HG03457 (cell line): ENCODE results near the gene CLCN5.

Source experiments
- ATAC-seq: cut with Tn5 transposase; IDR thresholded peaks from one replicate; pipeline ENCODE4 v1.9.1; 2021; ENCODE audit warnings: moderate number of reproducible peaks; ENCODE audit not compliant: unreplicated experiment

Gene CLCN5

DNA sequence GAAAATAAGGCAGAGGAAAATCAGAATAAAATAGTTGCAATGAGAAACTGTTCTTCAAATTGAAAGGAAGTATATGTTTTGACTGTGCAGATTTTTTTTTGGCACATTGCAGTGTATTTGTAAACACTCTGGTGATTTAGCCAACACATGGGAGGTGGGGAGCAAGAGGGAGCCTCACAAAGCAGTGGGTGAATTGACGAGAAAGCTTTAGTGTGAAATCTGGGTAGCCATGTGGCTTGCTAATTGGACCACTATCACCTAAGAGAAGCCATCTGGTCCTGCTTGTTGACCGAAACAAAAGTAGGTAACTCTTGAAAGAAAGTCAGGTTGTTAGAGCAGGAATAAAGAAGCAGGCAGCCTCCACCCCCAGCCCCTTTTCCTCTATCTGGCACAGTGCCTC lies 10.4 kb downstream of the CLCN5 start:
- no peak for ATAC-seq

DNA sequence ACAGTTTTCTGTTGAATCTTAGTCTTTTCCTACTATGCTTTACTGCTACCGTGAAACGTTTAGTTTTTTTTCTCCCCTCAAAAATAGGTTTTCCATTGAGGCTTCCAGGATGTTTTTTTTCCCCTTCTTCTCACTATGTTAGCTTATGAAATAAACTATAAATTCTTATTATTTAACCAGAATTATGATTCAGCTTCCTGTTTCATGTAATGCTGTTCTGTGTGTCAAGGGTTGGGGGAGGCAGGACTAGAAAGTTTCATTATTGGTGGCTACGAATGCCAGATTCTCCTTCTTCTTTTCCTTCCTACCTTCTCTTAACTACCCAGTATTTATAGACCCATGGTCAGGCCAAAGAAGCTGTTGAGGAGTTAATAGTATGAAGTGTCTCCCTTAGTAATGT lies 11.8 kb downstream of the CLCN5 start:
- no peak for ATAC-seq

DNA sequence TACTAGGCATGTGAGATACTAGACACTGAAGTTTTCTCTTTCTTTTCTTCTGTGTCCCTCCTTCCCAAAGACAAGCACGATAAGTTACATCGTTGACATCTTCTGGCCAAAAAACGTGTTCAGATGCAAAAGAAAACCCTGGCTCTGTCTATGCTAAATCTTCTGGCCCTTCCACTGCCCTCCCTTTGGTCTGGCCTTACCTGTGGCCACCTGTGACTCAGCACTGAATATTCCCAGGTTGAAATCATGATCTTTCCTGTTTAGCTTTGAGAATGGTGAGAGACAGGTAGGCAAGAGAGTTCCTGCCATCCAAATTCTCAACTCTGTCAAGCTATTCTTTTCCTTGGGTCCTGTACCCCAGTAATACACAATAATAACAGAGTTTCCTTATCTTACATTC lies 12.3 kb downstream of the CLCN5 start:
- no peak for ATAC-seq

DNA sequence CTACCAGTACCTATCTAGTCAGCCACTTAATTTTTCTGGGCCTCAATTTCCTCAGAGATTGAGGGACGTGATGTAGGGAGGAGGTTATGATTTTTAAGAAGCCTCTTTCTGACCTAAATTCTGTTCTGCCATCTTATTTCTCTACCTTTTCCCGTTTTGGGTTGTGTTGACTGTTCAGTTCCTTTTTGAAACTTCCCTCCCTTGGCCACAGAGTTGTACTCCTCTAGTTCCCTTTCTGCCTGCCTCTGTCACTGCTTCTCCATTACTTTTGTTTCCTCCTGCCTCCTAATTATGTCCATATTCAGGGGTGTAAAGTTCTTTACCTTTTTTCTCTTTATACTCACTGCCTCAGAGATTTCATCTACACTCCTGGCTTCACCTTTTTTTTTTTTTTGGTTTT lies 25.4 kb downstream of the CLCN5 start:
- ATAC-seq: no peak

DNA sequence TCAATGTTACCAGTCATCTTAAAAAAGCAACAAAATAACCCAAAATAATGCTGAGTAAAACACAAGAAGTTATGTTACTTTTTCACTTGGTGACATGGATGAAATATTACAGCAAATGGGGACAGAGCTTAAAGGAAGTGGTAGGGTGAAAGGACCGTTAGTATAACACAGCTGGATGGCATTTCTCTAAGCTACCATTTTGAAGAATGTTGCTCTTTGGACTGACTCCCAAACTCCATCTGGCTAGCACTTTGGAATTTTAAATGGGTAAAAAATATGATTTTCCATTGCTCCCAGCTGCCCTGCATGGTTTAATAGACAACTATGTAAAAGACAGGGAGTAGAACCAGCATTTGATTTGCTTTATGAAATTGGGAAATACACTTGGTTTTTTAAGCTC lies 27.6 kb downstream of the CLCN5 start:
- ATAC-seq: no peak

DNA sequence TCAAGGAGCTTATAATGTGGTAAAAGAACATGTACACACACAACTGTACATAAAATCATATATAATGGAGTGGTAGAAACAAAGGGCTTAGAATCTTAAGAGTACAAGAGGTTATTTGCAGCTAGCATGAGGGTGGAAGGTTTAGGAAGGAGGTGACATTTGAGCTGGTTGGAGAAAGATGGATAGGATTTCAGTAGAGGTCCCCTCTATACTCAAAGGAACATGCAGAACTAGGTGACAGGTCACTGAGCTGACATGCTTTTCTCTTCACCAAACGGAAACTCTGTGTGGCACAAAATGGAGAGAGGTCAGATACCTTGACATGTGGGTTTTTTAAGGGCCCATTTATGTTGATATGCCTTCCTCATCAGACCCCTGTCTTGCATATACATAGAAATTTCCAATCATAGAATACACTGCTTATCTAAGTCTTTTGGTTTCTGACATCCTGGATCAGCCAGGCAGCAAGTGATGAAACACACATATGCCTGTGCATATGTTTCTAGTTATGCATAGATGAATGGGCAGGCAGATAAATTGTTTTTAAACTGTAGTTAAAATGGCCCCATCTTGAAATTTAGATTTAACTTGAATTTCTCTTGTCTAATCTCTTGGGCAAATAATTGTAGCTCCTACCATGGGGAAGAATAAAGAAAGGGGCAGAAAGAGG lies 29.3 kb downstream of the CLCN5 start:
- ATAC-seq: no peak

DNA sequence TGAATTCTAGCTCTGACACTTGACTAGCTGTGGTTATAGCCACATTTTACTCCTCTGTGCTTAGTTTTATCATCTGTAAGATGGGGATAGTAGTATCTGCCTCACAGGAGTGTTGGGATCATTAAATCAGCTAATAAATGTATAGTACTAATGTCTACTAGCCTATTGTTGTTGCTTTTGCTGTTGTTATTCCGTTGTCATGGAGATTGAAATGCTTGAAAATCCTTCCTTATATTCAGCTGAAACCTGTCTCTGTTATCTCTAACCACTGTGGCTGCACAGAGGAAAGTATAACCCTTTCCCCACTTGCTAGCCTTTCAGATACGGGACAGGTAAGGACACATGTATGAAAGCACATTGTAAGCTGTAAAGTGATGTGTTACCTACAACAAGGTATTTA lies 33.9 kb downstream of the CLCN5 start:
- ATAC-seq: no peak

DNA sequence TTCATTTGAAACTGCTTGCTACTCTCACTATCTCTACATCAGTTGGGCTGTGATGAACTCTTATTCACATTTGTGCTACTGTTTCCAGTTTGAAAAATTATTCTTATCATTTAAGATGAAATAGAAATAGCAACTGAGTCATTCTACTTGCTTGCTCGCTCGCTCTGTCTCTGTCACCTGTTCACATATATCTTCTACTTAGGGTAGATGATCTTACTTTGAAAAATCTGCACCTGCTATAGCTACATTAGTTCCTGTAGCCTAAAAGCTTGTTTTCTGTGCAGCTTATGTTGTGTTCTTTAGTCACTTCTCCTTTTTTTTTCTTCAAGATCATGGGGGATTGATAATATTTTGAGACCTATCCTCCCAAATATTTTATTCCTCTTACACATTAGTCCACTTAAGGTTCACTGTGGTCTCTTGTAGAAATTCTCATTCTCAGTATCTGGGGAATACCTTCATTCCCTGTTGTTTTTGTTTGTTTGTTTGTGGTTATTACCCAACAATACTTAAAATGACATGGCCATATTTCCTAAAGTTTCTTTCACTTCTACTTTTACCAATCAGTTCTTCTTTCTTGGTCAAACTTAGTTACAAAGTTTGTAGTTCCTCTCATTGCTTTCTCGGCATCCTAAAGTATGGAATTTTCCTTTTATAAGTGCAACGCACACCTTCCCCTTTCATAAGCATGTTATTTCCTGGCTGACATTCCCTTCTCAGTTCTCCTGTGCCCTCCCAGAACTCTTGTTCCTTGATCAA lies 36.5 kb downstream of the CLCN5 start:
- ATAC-seq: no peak

DNA sequence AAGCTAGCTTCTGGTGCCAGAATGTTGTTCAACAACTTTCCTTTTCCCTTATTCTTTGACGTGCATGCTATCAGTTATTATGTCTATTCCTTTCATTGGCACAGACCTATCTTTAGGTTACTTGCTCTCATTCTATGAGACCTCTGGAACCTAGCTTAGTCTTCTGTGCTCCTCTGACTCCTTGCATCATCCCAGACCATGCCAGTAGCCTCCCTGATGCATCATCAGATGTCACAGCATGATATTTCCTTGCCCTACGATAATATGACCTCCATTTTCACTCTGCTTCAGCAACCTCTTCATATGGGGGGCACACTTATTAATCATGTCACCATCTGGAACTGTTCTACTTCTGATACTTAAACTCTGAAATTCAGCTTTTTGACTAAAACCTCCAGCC lies 37.2 kb downstream of the CLCN5 start:
- ATAC-seq: no peak

DNA sequence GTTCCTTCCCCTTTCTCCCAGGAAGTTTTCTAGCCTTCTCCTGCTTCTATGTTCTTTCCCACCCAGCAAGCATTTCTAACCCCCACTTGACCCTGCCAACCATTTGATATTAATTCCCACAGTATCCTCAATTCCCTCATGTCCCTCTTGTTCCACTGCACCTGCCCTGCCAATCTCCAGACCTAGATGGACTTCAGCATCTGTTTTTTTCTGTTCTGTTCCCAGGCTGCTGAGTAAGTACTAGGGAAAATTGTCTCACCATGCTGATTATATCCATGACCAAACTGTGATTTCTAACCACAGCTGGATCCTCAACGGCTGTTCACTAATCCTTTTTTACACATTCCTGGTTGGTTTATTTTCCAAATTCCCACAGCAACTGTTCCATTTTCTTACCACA lies 37.7 kb downstream of the CLCN5 start:
- ATAC-seq: no peak

DNA sequence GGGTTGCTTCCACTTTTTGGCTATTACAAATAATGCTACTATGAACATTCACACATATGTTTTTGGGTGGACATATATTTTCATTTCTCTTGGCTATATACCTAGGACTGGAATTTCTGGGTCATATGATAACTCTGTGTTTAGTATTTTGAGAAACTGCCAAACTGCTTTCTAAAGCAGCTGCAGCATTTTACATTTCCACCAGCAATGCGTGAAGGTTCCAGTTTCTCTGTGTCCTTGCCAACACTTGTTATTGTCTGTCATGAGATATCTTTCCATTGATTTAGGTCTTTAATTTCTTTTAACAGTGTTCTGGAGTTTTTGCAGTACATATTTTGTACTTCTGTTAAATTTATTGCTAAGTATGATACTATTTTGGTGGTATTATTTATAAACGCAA lies 48.3 kb downstream of the CLCN5 start:
- ATAC-seq: no peak

DNA sequence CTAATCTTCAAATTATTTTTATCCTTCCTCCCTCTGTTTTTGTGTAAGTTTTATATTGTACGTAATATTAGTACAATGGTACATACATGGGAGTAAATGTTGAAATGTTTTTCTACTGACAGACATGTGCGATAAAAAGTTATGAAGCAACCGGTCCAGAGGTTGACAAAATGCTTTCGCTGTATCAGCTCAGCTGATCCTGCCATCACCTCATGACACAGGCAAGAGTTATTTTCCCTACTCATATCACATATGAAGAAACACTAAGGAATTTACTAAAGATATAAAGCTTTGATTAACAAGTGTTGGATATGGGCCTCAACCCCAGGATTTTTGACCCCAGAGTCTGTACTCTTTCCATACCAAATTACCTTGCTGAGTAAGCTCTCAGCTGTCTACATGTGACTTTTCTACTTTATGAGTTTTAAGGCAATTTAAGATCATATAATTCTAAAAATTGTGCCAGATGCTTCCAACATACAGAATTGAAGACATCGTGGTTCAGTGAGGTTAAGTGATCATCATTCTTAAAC lies 50.0 kb downstream of the CLCN5 start:
- ATAC-seq: no peak

DNA sequence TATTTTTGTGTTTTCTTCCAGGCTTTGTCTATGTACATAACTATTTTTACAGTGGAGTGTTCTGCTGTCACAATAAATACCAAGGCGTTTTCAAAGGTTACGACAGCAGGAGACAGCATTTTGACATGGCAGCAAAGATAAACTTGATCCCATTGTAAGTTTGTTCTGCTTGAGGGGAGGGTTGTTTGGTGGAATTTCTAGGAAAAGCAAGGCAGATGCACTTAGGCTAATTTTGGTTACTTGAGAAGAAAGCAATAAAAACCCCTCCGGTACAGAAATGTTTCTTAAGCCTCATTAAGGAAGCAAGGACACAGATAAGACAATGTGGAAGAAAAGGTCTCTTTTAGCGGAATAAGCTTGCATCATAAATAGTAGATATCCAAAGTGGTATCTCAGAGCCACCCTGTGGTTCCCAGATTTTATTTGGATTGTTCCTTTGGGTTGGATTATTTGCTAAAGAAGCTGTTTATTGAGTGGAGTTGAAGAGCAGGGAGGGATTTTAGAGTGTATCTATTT lies 54.3 kb downstream of the CLCN5 start:
- ATAC-seq: no peak

DNA sequence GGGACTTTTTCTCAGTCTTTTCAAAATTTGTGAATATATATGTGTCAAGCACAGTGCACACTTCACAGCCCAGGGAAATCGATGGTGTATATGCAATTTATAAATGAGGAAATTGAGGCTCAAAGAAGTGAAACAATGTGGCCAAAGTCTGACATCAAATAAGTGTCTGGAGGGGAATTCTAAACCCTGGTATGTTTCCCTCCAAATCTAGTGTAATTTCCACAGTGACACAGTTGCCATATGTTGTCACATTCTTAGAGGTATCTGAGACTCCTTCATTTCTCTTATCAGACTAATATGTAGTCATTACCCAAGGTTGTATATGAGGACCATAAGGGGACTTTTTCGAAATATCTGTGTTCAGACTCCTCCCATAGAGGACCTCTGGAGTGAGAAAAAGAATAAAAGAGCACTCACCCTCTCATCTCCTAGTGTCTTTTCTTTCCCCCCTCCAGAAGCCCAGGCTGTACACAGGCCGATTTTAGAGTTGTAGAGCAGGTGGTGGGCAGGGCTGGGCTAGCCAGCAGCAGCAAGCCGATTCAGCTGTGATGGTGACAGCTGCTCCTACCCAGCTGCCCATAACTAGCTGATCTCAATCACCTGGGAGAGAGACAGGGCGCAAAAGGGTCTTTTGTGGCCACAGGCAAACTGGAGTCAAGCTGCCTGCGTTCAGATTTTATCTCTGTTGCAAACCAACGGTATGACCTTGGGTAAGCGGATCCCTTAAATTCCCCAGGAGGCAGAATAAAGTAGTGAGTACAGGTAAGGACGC lies 55.1 kb downstream of the CLCN5 start:
- ATAC-seq: no peak

DNA sequence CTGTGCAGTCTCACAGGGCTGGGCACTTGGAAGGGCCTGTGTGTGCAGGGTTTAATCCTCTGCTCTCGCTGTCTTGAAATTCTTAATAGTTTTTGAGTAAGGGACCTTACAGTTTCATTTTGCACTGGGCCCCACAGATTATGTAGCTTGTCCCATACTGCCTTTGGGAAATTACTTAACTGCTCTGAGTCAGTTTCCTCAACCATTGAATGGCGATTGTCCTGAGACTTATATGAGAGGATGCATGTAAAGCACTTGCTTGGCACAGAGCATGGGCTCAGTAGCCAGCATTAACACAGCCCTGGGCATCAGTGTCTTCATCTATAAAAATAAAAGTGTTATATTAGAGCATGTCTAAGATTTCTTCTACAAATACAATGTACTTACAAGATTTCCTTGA lies 55.8 kb downstream of the CLCN5 start:
- no peak for ATAC-seq

DNA sequence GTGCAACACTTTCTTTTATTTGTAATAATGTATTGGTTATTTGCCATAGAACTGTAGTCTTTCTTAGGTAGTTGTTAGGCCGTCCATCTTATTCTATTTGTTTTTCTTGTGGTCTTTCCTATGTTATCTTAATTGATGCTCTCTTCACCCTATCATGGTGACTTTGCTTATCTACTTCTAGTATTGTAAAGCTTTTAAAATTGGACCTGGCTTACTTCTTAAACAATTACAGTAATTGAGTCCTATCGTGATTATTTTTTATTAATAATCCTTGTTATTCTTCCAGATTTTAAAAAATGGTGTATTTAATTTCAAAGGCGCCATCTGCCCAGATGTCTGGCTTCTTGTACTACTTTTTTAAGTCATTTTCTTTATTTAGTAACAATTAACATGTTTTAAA lies 63.7 kb downstream of the CLCN5 start:
- no peak for ATAC-seq

DNA sequence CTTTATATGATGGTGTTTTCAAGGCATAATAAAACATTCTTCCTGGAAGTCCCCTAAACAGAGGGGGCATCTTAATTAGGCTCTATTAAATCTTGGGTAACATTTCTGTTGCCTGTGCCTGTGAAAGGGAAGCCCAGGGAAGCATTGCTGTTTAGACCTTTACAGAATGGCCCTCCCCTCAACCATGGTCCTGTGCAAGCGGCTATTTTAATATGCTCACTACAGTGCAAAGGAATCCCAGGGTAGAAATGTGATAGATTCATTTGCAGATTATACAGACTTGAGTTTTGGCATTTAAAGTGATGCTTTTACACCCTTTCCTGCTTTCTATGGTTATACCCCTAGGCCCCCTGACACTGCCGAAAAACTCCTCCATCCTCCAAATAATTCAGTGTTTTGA lies 65.3 kb downstream of the CLCN5 start:
- no peak for ATAC-seq

DNA sequence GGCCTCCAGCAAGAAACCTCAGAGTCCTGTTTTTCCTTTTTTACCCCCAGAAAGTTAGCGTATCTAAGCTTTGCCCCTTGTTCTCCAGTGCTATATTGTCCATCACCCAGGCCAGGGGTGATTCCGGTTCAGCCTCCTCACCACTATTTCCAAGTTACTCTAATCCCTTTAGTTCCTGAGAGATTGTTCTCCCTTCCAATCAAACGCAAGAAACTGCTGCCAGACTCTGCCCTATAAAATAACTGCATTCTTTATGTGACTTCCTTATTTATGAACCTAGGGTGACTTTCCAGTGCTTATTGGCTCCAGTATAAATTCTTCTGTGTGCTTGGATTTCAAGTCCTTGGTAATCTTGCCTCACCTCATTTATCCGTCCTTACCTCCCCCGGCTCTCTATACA lies 65.7 kb downstream of the CLCN5 start:
- ATAC-seq: no peak

DNA sequence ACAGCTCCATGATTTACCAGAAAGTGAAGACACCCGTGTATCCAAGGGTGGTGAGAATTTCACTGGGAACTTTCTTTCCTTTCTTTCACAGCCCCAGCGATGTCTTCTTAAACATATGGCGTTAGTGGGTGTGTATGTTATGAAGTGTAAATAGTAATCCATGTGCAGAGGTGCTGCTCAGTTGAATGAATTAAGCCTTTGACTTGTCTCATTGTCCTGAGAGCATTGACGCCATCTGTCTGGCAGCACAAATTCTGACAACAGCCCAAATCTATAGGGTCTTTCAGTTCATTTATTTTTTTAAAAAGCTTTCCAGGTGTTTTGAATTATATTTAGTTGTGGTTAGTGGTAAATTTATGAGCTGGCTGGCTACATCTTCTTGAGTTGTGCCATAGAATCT lies 69.4 kb downstream of the CLCN5 start:
- ATAC-seq: no peak

DNA sequence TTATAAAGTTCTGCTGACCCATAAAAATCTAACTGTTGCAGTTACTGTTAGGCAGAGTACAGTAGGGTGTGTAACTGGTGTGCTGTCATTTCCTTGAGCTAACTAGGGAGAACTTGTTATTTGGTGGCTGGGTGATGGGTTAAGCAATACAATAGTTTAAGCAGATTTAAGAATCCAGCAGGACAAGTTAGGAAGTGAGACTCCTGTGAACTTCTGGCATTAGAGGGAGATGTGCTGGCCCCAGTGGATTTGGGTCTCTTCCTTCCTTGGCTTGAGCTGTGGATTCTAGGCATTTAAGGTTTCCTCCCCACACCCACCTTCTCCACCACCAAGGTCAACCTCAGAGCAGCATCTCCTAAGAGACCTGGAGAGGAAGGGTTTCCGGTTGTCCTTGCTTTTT lies 70.5 kb downstream of the CLCN5 start:
- no peak for ATAC-seq

DNA sequence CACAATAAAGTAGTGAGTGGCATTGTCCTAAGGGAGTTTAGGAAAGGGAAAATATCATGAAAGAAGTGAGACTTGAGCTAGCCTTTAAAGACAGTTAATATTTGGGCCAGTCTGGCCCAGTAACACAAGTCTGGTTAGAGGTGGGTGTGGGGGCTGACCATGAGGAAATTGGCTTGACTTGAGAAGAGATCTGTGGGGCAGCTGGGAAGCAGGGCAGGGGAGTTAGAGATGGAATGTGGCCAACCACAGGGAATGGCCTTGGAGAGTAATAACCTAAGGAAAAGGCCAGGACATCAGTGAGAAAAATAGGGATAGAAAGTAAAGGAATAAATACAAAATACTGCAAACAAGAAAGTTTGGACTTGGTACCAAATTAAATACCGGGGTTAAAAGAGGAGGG lies 71.3 kb downstream of the CLCN5 start:
- ATAC-seq: no peak
